ENCODE measurements around the gene TAS1R3. TPM values are rescaled to one million over a fixed set of nuclear protein-coding genes. Genes with fewer than 3 reads are reported as not detected.

The TAS1R3 gene
- total and polyA plus RNA-seq, 5 donors = 0.33 to 0.66 (median 0.41) TPM

GRCh38 chr1:1287288-1288110, 43.6 kb upstream of the TAS1R3 start:
- DNase-seq (peak in 2 of 3 donors; percentile 55 to 57), ATAC-seq (no peak)
- Histone ChIP-seq H3K27me3 (ENCODE audit: control insufficient read depth, insufficient read depth) (no peaks in the 10 kb centered on the region), H3K4me1 (ENCODE audit: control insufficient read depth, insufficient read depth, low read length) (no peaks in the 10 kb centered on the region), H3K9me3 (ENCODE audit: control insufficient read depth, low read length) (no peaks in the 10 kb centered on the region), H3K27ac (ENCODE audit: low read length) (no peak overlapping the region), H3K4me3 (ENCODE audit: low read length) (no peak overlapping the region)
- intact Hi-C loops (cut with DNase I) = no loop called here
- WGBS = 82% methylated on average over 46 of the region's 46 CpGs

- DNase-seq = peak; percentile 60 to 84 (median 79)
- H3K27me3 ChIP-seq (ENCODE audit: control insufficient read depth, insufficient read depth) = no peaks in the 10 kb centered on the region
- H3K4me1 ChIP-seq (ENCODE audit: control insufficient read depth, insufficient read depth, low read length) = no peaks in the 10 kb centered on the region
- no peak overlapping the region for H3K4me3 ChIP-seq (ENCODE audit: low read length)
- no peaks in the 10 kb centered on the region for H3K9me3 ChIP-seq (ENCODE audit: control insufficient read depth, low read length)
- WGBS = 61% methylated on average over 15 of the region's 15 CpGs
- H3K27ac ChIP-seq (ENCODE audit: low read length) = no peak overlapping the region
- peak in 1 of 2 donors; percentile 26 for ATAC-seq
- intact Hi-C loops (cut with DNase I) = loop anchor here (1.0 to 10.0 kb wide), 3 partner anchors 165 to 168 kb away; no protein-coding TSS in a partner anchor
These were observed 40.8 kb upstream of the TAS1R3 start for GRCh38 chr1:1290238-1290731.

GRCh38 chr1:1291023-1291528, 40.0 kb upstream of the TAS1R3 start:
- no peak overlapping the region for H3K4me3 ChIP-seq (ENCODE audit: low read length)
- ATAC-seq (peak; percentile 1 to 15), DNase-seq (peak; percentile 55 to 76 (median 71))
- H3K27ac ChIP-seq (ENCODE audit: low read length) = no peak overlapping the region
- H3K4me1 ChIP-seq (ENCODE audit: control insufficient read depth, insufficient read depth, low read length) = no peaks in the 10 kb centered on the region
- H3K9me3 ChIP-seq (ENCODE audit: control insufficient read depth, low read length) = no peaks in the 10 kb centered on the region
- intact Hi-C loops (cut with DNase I) = loop anchor here in 3 of 4 donors (5.0 to 10.0 kb wide), 2 partner anchors 166 to 169 kb away; no protein-coding TSS in a partner anchor
- WGBS = 32% methylated on average over 28 of the region's 28 CpGs
- no peaks in the 10 kb centered on the region for H3K27me3 ChIP-seq (ENCODE audit: control insufficient read depth, insufficient read depth)

DNA sequence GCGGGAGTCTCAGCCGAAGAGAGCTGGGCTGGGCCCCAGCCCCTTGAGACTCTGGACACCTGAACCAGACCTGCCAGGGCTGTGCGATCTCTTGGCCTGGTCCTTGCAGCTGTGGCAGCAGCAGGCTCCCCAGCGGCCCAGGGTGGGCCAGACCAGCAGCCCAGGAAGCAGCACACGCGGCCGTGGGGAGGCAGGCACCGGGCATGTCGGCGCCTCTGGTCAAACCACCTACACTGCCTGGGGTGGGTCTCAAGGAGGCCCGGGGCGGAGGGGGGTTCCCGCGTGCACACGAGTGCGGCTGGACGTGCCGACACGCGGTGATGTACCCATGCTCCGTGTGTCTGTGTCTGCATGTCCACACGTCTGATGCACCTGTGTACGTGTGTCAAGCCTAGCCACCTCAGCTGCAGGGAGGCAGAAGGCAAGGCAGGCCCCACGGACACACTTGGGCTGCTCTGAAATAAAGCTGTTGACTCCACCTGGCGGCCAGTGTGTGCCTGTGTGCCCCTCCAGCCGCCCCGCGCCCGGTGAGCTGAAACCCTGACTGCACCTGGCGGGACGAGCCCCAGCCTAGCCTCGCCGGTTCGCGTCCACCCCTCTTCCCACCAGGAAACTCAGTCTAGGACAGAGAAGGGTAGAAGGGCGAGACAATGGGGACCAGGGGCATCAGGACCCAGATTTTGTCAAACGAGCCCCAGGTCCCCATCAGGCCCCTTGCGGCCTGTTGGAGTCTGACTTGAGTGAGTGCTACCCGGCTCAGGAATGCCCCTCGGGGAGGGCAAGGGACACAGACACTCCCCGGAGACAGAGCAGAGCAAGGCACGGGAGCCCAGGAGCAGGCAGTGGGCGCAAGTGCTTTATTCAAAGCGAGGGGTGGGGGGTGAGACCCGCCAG, 39.3 kb upstream of the TAS1R3 start:
- Histone ChIP-seq H3K27ac (ENCODE audit: low read length) (no peak overlapping the region), H3K9me3 (ENCODE audit: control insufficient read depth, low read length) (no peaks in the 10 kb centered on the region), H3K4me1 (ENCODE audit: control insufficient read depth, insufficient read depth, low read length) (no peaks in the 10 kb centered on the region), H3K27me3 (ENCODE audit: control insufficient read depth, insufficient read depth) (no peaks in the 10 kb centered on the region), H3K4me3 (ENCODE audit: low read length) (no peak overlapping the region)
- 39% methylated on average over 45 of the region's 45 CpGs for WGBS
- intact Hi-C loops (cut with DNase I) = loop anchor here in 3 of 4 donors (5.0 to 10.0 kb wide), 2 partner anchors 167 to 169 kb away; no protein-coding TSS in a partner anchor
- peak; percentile 65 to 89 (median 83) for DNase-seq
- peak; percentile 55 to 64 for ATAC-seq

DNA sequence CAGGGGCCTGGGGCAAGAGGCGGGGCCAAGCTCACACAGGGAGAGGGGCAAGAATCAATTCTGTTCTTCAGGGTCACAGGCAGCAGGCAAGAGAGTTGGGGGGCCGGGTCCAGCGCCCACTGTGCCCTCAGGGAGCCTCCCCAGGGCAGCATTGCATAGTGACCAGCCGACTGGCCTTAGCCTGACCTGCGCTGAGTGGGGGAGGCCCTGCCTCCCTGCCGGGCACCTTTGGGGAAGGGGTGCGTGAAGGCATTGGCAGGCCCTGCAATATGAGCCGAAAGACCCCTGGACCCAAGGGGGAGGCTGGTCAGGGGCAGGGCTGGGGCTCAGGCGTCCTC, 38.7 kb upstream of the TAS1R3 start:
- 91% methylated on average over 9 of the region's 9 CpGs for whole genome bisulfite sequencing
- DNase-seq = peak in 2 of 3 donors; percentile 38 to 54
- Histone ChIP-seq H3K4me3 (ENCODE audit: low read length) (no peak overlapping the region), H3K27ac (ENCODE audit: low read length) (no peak overlapping the region), H3K27me3 (ENCODE audit: control insufficient read depth, insufficient read depth) (no peaks in the 10 kb centered on the region), H3K9me3 (ENCODE audit: control insufficient read depth, low read length) (no peaks in the 10 kb centered on the region), H3K4me1 (ENCODE audit: control insufficient read depth, insufficient read depth, low read length) (no peaks in the 10 kb centered on the region)
- ATAC-seq = peak in 1 of 2 donors; percentile 3
- intact Hi-C loops (cut with DNase I) = loop anchor here in 3 of 4 donors (5.0 to 10.0 kb wide), 2 partner anchors 168 to 170 kb away; no protein-coding TSS in a partner anchor

DNA sequence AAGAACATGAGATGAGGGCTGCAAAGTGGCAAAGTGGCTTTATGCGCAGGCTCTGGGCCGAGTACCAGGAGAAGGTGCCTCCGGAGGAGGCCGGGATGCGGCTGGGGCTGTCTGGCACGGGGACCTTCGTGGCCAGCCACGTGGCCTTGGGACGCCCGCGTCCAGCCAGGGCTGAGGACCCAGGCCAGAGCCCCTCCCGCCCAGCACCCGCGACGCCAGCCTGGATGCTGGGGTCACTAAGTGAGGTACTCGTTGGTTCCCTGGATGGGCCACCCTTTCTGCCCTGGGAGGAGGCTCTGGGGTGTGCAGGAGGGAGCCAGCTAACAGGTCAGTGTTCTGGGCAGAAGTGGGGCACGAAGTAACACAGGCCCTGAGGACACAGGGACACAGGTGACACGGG, 38.2 kb upstream of the TAS1R3 start:
- WGBS = 90% methylated on average over 18 of the region's 18 CpGs
- H3K4me3 ChIP-seq (ENCODE audit: low read length) = no peak overlapping the region
- no peaks in the 10 kb centered on the region for H3K9me3 ChIP-seq (ENCODE audit: control insufficient read depth, low read length)
- H3K27me3 ChIP-seq (ENCODE audit: control insufficient read depth, insufficient read depth) = no peaks in the 10 kb centered on the region
- intact Hi-C loops (cut with DNase I) = loop anchor here in 3 of 4 donors (5.0 to 10.0 kb wide), 2 partner anchors 168 to 171 kb away; no protein-coding TSS in a partner anchor
- no peak overlapping the region for H3K27ac ChIP-seq (ENCODE audit: low read length)
- ATAC-seq = no peak
- no peaks in the 10 kb centered on the region for H3K4me1 ChIP-seq (ENCODE audit: control insufficient read depth, insufficient read depth, low read length)
- DNase-seq = peak in 2 of 3 donors; percentile 48 to 55

GRCh38 chr1:1293263-1294249, 37.5 kb upstream of the TAS1R3 start:
- 79% methylated on average over 94 of the region's 94 CpGs for WGBS
- H3K9me3 ChIP-seq (ENCODE audit: control insufficient read depth, low read length) = no peaks in the 10 kb centered on the region
- H3K27ac ChIP-seq (ENCODE audit: low read length) = no peak overlapping the region
- no peaks in the 10 kb centered on the region for H3K27me3 ChIP-seq (ENCODE audit: control insufficient read depth, insufficient read depth)
- intact Hi-C loops (cut with DNase I) = loop anchor here in 3 of 4 donors (5.0 to 10.0 kb wide), 2 partner anchors 169 to 171 kb away; no protein-coding TSS in a partner anchor
- no peaks in the 10 kb centered on the region for H3K4me1 ChIP-seq (ENCODE audit: control insufficient read depth, insufficient read depth, low read length)
- DNase-seq (peak; percentile 24 to 70 (median 66)), ATAC-seq (peak in 1 of 2 donors; percentile 21)
- no peak overlapping the region for H3K4me3 ChIP-seq (ENCODE audit: low read length)

GRCh38 chr1:1294250-1294890, 36.7 kb upstream of the TAS1R3 start:
- Histone ChIP-seq H3K4me1 (ENCODE audit: control insufficient read depth, insufficient read depth, low read length) (no peaks in the 10 kb centered on the region), H3K27ac (ENCODE audit: low read length) (no peak overlapping the region), H3K9me3 (ENCODE audit: control insufficient read depth, low read length) (no peaks in the 10 kb centered on the region), H3K4me3 (ENCODE audit: low read length) (no peak overlapping the region), H3K27me3 (ENCODE audit: control insufficient read depth, insufficient read depth) (no peaks in the 10 kb centered on the region)
- intact Hi-C loops (cut with DNase I) = loop anchor here in 3 of 4 donors (5.0 to 10.0 kb wide), 2 partner anchors 170 to 172 kb away; no protein-coding TSS in a partner anchor
- ATAC-seq (no peak), DNase-seq (peak in 2 of 3 donors; percentile 31 to 58)
- 86% methylated on average over 58 of the region's 58 CpGs for WGBS

- 95% methylated on average over 35 of the region's 35 CpGs for WGBS
- intact Hi-C loops (cut with DNase I) = loop anchor here in 1 of 4 donors (10.0 kb wide), 1 partner anchor 171 kb away; no protein-coding TSS in a partner anchor
- no peak overlapping the region for H3K27ac ChIP-seq (ENCODE audit: low read length)
These were observed 35.7 kb upstream of the TAS1R3 start for GRCh38 chr1:1295154-1295923.

More at GRCh38 chr1:1295154-1295923, 35.7 kb upstream of the TAS1R3 start:
- no peaks in the 10 kb centered on the region for H3K4me1 ChIP-seq (ENCODE audit: control insufficient read depth, insufficient read depth, low read length)
- no peak for ATAC-seq
- H3K27me3 ChIP-seq (ENCODE audit: control insufficient read depth, insufficient read depth) = no peaks in the 10 kb centered on the region
- H3K4me3 ChIP-seq (ENCODE audit: low read length) = no peak overlapping the region
- no peak for DNase-seq
- no peaks in the 10 kb centered on the region for H3K9me3 ChIP-seq (ENCODE audit: control insufficient read depth, low read length)

All from right cardiac atrium (tissue), 5 donors.